GM18858 (cell line): Measurements from ENCODE around the gene S100A14.

Experiments used
- ATAC-seq: cut with Tn5 transposase; IDR thresholded peaks from one replicate; pipeline ENCODE4 v1.9.1; 2021; ENCODE audit not compliant: unreplicated experiment

The S100A14 gene

GRCh38 chr1:153639280-153639679, 23.2 kb upstream of the S100A14 start:
- ATAC-seq: no peak

- no peak for ATAC-seq
Measured at GRCh38 chr1:153638261-153638660, 22.1 kb upstream of the S100A14 start.

- ATAC-seq: no peak
Measured at GRCh38 chr1:153636312-153636711, 20.2 kb upstream of the S100A14 start.

GRCh38 chr1:153635872-153636271, 19.7 kb upstream of the S100A14 start:
- no peak for ATAC-seq

- ATAC-seq: peak; percentile 76
Measured at GRCh38 chr1:153633754-153634665, 17.9 kb upstream of the S100A14 start, which contains the start of gene CHTOP. TSS of gene CHTOP (plus strand) at chr1:153634066. CDS start at chr1:153636589, 2,523 bp downstream.

GRCh38 chr1:153633161-153633753, 17.1 kb upstream of the S100A14 start:
- no peak for ATAC-seq

- no peak for ATAC-seq
Measured at GRCh38 chr1:153631047-153632022, 15.2 kb upstream of the S100A14 start.

- no peak for ATAC-seq
Measured at GRCh38 chr1:153630384-153630783, 14.3 kb upstream of the S100A14 start.

GRCh38 chr1:153629971-153630370, 13.8 kb upstream of the S100A14 start:
- ATAC-seq: no peak

GRCh38 chr1:153629343-153629665, 13.2 kb upstream of the S100A14 start:
- no peak for ATAC-seq

GRCh38 chr1:153628638-153629342, 12.7 kb upstream of the S100A14 start:
- no peak for ATAC-seq

GRCh38 chr1:153627715-153628626, 11.8 kb upstream of the S100A14 start, which contains the start of gene S100A1:
TSS of gene S100A1 (plus strand) at chr1:153628434. CDS start at chr1:153630522, 2,088 bp downstream.
- no peak for ATAC-seq

- no peak for ATAC-seq
Measured at GRCh38 chr1:153626904-153627714, 11.0 kb upstream of the S100A14 start, which contains the start of gene S100A13. TSS of gene S100A13 (minus strand) at chr1:153627505. CDS start at chr1:153626472, 1,033 bp downstream.

GRCh38 chr1:153626477-153626903, 10.4 kb upstream of the S100A14 start:
- no peak for ATAC-seq

GRCh38 chr1:153624965-153625611, 9.0 kb upstream of the S100A14 start:
- no peak for ATAC-seq

- ATAC-seq: no peak
Measured at GRCh38 chr1:153623101-153623500, 7.0 kb upstream of the S100A14 start.

GRCh38 chr1:153619171-153619570, 3.0 kb upstream of the S100A14 start:
- no peak for ATAC-seq

- no peak for ATAC-seq
Measured at GRCh38 chr1:153617663-153618062, 1.5 kb upstream of the S100A14 start.
